Chondrocyte (in vitro differentiated cells): ENCODE data around the gene GCLC. TPM values are rescaled to one million over a fixed set of nuclear protein-coding genes. Genes with fewer than 3 reads are reported as not detected.
"Not testable (repeated sequence)": the region's sequence is repeated elsewhere in the genome, so short reads cannot be mapped to it uniquely, and the experiment has no call there.

ENCODE experiments used
- DNase-seq: peaks from one replicate; pipeline ENCODE4 v3.0.0; 2021; ENCODE audit warnings: mixed read lengths, low spot score
- H3K27ac Mint-ChIP-seq: one replicate; pipeline ENCODE4 v1.8.0; 2021; ENCODE audit warnings: mild to moderate bottlenecking, moderate library complexity, mixed read lengths; ENCODE audit not compliant: unreplicated experiment
- H3K27me3 Mint-ChIP-seq: 2 replicates; pipeline ENCODE4 v1.8.0; 2021; ENCODE audit warnings: low read depth, mixed read lengths
- H3K36me3 Mint-ChIP-seq: 2 replicates; pipeline ENCODE4 v1.8.0; 2021; ENCODE audit warnings: low read depth, mixed read lengths
- H3K4me1 Mint-ChIP-seq: 2 replicates; pipeline ENCODE4 v1.8.0; 2021; ENCODE audit warnings: low read depth, mild to moderate bottlenecking, mixed read lengths
- H3K4me3 Mint-ChIP-seq: one replicate; pipeline ENCODE4 v1.8.0; 2021; ENCODE audit warnings: mild to moderate bottlenecking, moderate library complexity, mixed read lengths; ENCODE audit not compliant: unreplicated experiment
- H3K9me3 Mint-ChIP-seq: 2 replicates; pipeline ENCODE4 v1.8.0; 2021; ENCODE audit warnings: low read depth, mixed read lengths
- CTCF ChIP-seq: fragments of 200-600 bp; sonication (generic); IDR thresholded peaks from 2 replicates; pipeline ENCODE4 v1.5.0; 2021; ENCODE audit warnings: antibody characterized with exemption, mild to moderate bottlenecking, moderate library complexity
- total RNA-seq: library from RNA; stranded (reverse); gene quantifications from 3 replicates; pipeline ENCODE4 v1.2.1, GENCODE V29; 2021

Gene GCLC
- total RNA-seq, 1 donor from 2014 or later, result 35.2 TPM

GRCh38 chr6:53573299-53573698 lies 28.4 kb upstream of the GCLC start:
- no peaks in the 10 kb centered on the region for H3K36me3 Mint-ChIP-seq

GRCh38 chr6:53572379-53572778 lies 27.5 kb upstream of the GCLC start:
- H3K27ac Mint-ChIP-seq, H3K4me1 Mint-ChIP-seq, H3K36me3 Mint-ChIP-seq, DNase-seq, H3K9me3 Mint-ChIP-seq, H3K27me3 Mint-ChIP-seq, H3K4me3 Mint-ChIP-seq: not testable (repeated sequence)

More at GRCh38 chr6:53573299-53573698, 28.4 kb upstream of the GCLC start:
- H3K27ac Mint-ChIP-seq, result no peak overlapping the region
- no peak overlapping the region for H3K4me3 Mint-ChIP-seq
- no peak for TF ChIP-seq CTCF
- no peaks in the 10 kb centered on the region for H3K9me3 Mint-ChIP-seq
- H3K4me1 Mint-ChIP-seq, result no peaks in the 10 kb centered on the region
- no peaks in the 10 kb centered on the region for H3K27me3 Mint-ChIP-seq
- no peak for DNase-seq

- H3K9me3 Mint-ChIP-seq, result no peaks in the 10 kb centered on the region
- no peak overlapping the region for H3K4me3 Mint-ChIP-seq
- no peak for DNase-seq
- H3K27me3 Mint-ChIP-seq, result peaks cover 18% of the 10 kb centered on the region
- H3K27ac Mint-ChIP-seq, result no peak overlapping the region
- no peaks in the 10 kb centered on the region for H3K4me1 Mint-ChIP-seq
- no peaks in the 10 kb centered on the region for H3K36me3 Mint-ChIP-seq
- no peak for TF ChIP-seq CTCF
Observed at GRCh38 chr6:53568776-53569616, 24.1 kb upstream of the GCLC start.

GRCh38 chr6:53567701-53568100 lies 22.8 kb upstream of the GCLC start:
- Mint-ChIP-seq H3K27me3 (peaks cover 22% of the 10 kb centered on the region), H3K4me1 (no peaks in the 10 kb centered on the region), H3K36me3 (no peaks in the 10 kb centered on the region), H3K9me3 (no peaks in the 10 kb centered on the region), H3K27ac (no peak overlapping the region), H3K4me3 (no peak overlapping the region)
- no peak for DNase-seq
- no peak for TF ChIP-seq CTCF

- no peak overlapping the region for H3K4me3 Mint-ChIP-seq
- no peaks in the 10 kb centered on the region for H3K9me3 Mint-ChIP-seq
- TF ChIP-seq CTCF, result no peak
- peaks cover 22% of the 10 kb centered on the region for H3K27me3 Mint-ChIP-seq
- no peak overlapping the region for H3K27ac Mint-ChIP-seq
- DNase-seq, result no peak
- H3K36me3 Mint-ChIP-seq, result no peaks in the 10 kb centered on the region
- H3K4me1 Mint-ChIP-seq, result no peaks in the 10 kb centered on the region
Observed at GRCh38 chr6:53566755-53567154, 21.9 kb upstream of the GCLC start.

GRCh38 chr6:53565886-53566285 lies 21.0 kb upstream of the GCLC start:
- Mint-ChIP-seq H3K9me3 (peaks cover 2% of the 10 kb centered on the region), H3K27ac (no peak overlapping the region), H3K4me3 (no peak overlapping the region), H3K27me3 (peaks cover 22% of the 10 kb centered on the region), H3K36me3 (peaks cover 2% of the 10 kb centered on the region), H3K4me1 (no peaks in the 10 kb centered on the region)
- TF ChIP-seq CTCF, result no peak
- no peak for DNase-seq
